CD4-positive, alpha-beta T cell treated with Interleukin-17A for 4 hours (primary cell): Measurements from ENCODE around the gene CHST11.

Experiments
- DNase-seq: peaks from one replicate; pipeline ENCODE4 v3.0.0-alpha.2; 2020; ENCODE audit warnings: mixed read lengths

CHST11 gene

DNA sequence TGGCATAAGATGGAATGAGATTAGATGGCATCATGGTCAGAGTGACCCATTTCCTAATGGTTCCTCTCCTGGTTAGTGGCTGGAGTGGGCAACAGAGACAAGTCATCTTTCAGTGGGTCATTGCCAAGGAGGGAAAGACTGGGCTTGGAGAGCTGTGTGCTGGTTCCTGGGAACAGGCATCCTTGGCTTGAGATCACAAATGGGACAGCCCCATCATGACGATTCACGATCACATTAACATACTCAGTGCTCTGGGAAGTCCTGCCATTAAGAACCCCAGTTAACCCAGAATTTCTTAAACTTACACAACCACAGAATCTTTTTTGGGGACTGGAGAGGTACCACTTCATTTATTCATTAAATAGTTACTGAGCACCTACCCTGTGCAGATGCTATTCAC, 27.3 kb downstream of the CHST11 start:
- no peak for DNase-seq

DNA sequence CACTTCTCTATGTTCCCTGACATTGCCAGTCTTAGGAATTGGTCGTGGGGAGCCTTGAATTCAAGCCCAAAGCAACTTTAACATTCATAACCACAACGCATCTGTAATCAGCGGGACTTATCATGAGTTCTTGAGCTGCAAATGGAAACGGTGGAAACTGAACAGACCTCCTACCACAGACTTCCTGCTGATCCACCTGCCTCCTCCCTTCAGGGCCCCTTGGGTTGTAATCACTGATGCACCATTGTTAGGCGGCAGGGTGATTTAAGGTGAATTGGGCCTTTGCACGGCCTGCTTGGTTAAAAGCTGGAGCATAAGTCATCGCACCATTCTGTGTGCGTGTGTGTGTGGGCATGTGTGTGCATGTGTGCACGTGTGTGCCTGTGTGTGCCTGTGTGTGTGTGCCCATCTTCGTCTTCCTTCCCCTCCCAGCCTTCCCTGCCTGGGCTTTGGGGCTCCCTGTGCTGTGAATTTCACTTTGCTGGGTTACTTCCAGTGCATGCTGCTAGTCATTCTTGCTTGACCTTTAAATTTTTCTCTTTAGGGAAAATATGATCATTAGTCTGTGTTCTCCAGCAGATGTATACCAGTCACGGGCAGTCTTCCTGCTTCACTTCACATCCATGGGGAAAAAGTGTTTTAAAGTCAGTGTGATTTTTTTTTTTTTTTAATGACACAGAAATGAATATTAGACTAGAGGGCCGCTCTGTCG, 29.1 kb downstream of the CHST11 start:
- peak; percentile 73 for DNase-seq

- no peak for DNase-seq
These were observed 29.6 kb downstream of the CHST11 start for GRCh38 chr12:104486363-104486750.

- DNase-seq: no peak
These were observed 30.4 kb downstream of the CHST11 start for GRCh38 chr12:104486943-104487819.

DNA sequence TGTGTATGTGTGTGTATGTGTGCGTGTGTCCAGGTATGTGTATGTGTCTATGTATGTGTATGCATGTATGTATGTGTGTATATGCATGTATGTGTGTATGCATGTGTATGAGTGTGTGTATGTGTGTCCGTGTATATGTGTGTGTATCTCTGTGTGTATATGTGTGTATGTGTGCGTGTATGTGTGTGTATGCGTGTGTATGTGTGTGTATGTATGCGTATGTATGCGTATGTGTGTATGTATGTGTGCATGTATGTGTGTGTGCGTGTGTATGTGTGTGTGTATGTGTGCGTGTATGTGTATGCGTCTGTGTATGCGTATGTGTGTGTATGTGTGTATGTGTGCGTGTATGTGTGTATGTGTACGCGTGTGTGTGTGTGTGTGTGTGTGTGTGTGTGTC, 31.6 kb downstream of the CHST11 start:
- no peak for DNase-seq

GRCh38 chr12:104490186-104490585, 33.4 kb downstream of the CHST11 start:
- no peak for DNase-seq

DNA sequence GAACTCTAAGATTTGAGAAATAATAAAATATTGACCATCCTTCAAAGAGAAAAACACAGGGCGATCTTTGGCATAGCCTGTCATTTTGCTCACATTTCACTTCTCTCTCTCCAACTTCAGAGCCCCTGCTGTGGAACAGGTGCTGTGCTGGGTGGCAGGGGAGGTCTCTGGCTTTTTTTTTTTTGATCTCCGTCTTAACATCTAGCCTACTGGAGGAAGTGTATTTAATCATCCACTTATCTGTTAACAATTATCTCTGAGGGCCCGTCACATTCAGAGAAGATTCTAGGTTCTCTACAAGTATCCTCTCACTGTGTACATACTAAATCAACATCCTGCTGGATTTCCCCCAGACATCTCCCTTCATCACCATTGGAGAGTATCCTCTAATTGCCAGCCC, 34.1 kb downstream of the CHST11 start:
- no peak for DNase-seq

- DNase-seq: no peak
These were observed 36.7 kb downstream of the CHST11 start for GRCh38 chr12:104493496-104493895.

DNA sequence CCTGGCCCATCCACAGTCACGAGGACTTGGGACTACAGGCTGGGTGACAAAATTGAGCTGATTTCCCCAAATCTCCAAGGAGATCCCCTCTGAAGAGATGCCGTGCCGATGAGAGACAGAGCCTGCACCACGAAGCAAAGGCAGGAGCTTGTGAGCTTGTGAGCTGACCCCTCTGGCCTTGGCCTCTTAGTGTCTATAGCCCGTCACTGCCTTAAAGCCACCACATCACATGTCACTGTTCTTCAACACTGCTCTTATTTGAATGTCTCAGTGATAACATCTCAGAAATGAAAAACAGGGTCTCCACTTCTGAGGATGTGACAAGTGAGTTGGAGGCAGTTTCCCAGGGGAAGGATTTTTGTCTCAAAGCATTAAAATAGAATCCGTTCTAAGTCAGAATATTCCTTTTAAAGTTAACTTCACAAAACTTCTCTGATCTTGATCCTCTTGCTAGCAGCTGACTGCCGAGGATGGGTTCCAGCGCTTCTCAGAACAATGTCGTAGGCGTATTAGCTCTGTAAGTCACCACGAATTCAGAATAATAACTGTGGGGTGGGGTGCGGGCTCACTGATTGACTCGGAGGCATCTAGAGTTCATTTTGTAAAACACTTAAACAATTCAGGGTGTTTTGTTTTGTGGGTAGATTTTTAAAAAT, 37.5 kb downstream of the CHST11 start:
- peak; percentile 49 for DNase-seq

DNA sequence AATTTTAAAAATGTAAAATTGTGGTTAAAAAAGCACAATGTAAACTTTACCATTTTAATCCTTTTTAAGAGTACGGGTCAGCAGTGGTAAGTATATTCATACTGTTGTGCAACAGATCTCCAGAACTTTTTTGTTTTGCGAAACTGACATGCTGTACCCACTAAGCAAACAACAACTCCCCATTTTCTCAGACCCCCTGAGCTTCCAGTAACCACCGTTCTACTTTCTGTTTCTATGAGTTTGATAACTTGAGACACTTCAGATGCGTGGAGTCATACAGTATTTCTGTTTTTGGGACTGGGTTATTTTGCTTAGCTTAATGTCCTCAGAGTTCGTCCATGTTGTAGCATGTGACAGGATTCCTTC, 38.0 kb downstream of the CHST11 start:
- DNase-seq: no peak

DNA sequence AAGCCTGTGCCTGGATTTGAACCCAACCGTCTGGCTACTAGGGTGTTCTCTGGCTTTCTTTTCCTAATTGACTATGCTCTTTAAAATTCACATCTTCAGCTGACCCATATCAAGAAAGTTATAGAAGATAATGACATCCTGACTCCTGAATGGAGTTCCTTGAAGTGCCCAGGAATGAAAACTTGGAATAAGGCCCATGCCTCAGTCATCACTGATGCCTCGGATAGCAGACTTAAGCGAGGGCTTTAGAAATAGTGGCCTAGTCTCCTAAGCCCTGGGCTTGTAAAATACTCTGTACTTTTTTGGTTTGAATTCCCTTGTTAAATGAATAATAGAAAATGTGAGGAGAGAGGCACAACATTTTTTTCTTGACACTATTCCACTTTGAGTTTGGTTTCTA, 39.0 kb downstream of the CHST11 start:
- no peak for DNase-seq

GRCh38 chr12:104496336-104496735, 39.6 kb downstream of the CHST11 start:
- DNase-seq: no peak

DNA sequence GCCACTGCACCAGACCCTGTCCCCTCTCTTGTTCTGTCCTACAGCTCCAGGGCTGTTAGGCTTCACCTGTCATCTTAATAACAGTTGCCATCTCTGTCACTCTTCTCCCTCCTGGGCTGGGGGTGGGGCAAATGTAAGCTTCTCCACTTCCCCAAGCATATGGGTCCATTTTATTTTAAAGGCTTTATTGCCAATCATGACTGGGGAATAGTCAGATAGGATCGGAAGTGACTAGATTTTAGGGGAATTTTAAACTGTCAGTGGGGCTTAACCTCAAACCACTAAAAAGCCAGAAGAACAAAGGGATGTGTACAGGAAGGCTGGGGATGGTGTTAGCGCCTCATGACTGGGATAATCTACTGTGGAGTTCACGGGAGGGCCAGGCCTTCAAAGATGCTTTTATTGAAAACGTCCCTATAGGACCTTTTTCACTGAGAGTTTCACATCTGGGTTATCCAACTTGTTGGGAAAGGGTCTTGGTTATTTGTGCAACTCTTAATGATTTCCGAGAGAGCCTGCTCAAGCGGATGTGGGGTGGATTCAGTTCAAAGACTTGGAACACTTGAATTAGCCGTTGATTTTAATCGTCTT, 41.6 kb downstream of the CHST11 start:
- peak; percentile 51 for DNase-seq

DNA sequence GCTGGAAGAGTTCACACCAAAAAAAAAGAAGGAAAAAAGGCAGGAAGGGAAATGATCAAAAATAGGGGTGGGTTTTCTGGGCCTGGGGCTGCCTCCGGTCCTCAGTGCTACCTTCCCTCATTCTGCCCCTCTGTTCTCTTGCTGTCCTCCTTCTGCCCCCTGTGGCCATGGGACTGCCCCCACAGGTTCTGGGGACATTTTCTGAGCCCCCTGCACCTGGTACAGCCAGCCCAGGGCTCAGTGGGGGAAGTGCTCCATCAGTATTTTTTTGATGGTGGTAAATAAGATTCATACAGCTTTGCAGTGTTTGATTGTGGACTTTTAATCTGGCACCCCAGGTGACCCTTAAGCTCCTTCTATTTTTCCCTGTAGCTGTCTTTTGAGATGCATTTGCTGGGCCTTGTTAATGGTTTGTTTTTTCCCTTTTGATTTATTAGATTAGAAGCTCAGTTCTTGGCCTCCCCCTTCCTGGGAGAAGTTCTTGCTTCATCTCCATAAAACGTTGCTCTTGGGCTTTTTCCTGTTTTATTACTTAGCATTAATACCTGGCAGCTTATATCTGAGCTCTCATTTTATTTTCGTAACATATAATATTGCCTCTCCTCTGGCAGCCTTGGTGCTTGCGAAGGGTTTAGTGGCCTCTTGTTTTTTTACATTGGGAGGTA, 43.1 kb downstream of the CHST11 start:
- DNase-seq: no peak

DNA sequence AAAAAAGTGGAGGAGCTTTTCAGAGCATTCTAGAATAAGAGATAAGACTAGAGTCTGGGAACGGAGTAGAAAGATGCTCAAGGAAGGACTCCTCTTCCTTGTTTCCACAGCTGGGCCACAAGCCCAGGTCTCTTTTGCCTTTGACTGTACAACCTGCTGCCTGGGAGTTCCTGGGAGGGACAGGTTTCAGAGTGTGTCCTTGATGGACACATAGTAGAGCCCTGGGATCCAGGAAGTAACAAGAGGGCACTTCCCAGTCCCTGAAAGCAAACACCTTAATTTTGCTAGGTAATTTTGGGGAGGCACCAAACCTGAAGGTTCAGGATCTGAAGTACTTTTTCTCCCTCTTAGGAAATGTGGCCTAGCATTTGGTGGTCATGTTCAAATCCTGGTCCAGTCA, 44.4 kb downstream of the CHST11 start:
- DNase-seq: no peak

DNA sequence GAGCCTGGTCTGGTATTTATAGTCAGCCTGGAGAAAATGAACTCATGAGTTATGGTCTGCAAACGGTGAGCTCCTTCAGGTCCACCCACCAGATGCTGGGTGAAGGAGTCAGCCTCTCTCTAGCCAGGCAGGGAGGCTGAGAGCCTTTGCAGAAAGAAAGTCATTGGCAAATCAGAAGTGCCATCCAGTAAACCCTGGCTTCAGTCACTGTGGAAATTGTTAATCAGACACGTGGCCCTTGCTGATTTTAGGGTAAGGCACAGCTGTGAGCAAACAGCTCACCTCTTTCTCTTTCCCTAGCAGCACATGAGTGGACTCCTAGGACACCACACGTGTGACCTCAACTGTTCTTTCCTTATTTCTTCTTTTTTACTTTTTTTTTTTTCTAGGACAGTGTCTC, 44.9 kb downstream of the CHST11 start:
- no peak for DNase-seq

DNA sequence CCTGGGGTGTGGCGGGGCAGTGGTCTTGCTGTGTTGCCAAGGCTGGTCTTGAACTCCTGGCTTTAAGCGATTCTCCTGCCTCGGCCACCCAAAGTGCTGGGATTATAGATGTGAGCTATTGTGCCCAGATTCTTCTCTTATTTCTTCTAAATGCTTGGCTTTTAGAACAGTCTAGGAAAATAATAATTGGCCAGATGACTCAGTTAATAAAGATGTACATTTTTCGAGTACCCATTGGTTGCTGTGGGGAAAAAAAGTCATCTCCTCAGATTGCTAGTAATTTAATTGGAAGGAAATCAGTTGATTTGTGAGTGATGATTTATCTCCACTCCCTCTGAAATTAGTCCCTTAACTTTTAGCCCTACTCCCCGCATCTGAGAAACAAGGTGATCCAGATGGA, 45.5 kb downstream of the CHST11 start:
- no peak for DNase-seq

GRCh38 chr12:104502638-104503037, 45.9 kb downstream of the CHST11 start:
- DNase-seq: no peak

- no peak for DNase-seq
These were observed 46.4 kb downstream of the CHST11 start for GRCh38 chr12:104503191-104503590.

- DNase-seq: no peak
These were observed 47.4 kb downstream of the CHST11 start for GRCh38 chr12:104504146-104504545.

DNA sequence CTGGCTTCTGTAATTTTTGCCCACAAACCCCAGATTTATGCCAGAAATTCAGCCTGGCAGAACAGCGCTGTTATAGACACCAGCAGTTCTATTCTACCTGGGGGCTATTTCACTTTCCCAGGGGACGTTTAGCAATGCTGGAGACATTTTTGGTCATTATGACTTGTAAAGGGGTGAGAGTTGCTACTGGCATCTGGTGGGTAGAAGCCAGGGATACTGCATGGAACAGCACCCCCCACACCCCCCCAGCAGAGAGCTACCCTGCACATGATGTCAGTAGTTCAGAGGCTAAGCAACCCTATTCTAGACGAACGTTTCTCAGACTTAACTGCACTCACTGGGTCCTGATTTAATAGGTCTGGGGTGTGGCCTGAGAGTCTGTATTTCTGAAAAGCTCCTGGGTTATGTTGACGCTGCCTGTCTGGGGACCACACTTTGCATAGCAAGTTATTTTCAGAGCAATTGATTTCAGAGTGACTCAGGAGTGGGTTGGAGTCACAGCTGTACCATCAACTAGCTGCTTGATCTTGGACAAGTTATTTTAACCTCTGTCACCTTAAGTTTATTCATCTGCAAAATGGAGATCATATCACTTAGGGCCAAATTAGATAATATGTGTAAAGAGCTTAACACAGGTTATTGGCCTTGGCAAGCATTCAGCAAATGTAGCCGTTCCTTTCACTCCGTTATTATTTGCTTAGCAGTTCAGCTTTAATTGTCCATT, 48.5 kb downstream of the CHST11 start:
- no peak for DNase-seq
